Thyroid gland (tissue), 4 donors: ENCODE results near the gene SLC11A2.

Source experiments
- POLR2A ChIP-seq, 2 donors: fragments of 450-650 bp; IDR thresholded peaks; one replicate each; pipeline ENCODE4 v1.6.1; 2017; ENCODE audit warnings: antibody characterized with exemption in 2 of 2, mild to moderate bottlenecking in 2 of 2, moderate library complexity in 1 of 2
- TF ChIP-seq, protein P1 (sequence below), 6 experiments: fragments of 200-600 bp in 3 of 6; fragments of 450-650 bp in 3 of 6; sonication (generic) in 3 of 6; IDR thresholded peaks; one replicate each; pipeline ENCODE4 v1.5.1; 2016 to 2019; ENCODE audit warnings: antibody characterized with exemption in 6 of 6, mild to moderate bottlenecking in 2 of 6, inconsistent platforms in 1 of 6, moderate library complexity in 1 of 6

DNA sequence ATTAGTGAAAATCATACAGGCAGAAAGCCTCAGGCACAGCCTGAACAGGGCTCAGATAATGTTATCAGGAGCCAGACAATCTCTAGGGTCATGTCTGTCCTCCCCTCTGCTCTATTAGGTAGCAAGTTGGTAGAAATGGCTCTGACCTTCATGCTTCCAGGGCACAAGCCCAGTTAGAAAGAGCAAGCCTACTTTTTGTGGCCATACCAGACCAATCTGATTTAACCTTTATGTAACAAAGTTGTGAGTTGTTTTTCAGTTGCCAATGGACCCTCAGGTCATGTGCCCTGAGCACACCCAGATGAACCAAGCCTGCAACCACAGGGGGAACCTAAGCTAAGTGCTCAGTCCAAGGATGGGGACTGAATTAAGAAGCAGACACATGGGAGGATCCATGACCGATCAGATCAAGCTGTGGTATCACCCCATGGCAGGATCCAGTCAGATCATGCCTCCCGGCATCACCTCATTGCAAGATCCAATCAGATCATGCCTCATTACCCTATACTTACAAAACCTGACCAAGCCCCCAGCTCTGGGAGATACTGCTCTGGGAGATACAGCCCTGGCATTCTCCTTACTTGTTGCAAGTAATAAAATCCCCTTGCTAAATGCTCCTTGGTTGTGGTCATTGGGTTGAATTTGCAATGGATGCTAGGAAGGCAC lies 92.6 kb downstream of the SLC11A2 start:
- TF ChIP-seq, protein P1, sequence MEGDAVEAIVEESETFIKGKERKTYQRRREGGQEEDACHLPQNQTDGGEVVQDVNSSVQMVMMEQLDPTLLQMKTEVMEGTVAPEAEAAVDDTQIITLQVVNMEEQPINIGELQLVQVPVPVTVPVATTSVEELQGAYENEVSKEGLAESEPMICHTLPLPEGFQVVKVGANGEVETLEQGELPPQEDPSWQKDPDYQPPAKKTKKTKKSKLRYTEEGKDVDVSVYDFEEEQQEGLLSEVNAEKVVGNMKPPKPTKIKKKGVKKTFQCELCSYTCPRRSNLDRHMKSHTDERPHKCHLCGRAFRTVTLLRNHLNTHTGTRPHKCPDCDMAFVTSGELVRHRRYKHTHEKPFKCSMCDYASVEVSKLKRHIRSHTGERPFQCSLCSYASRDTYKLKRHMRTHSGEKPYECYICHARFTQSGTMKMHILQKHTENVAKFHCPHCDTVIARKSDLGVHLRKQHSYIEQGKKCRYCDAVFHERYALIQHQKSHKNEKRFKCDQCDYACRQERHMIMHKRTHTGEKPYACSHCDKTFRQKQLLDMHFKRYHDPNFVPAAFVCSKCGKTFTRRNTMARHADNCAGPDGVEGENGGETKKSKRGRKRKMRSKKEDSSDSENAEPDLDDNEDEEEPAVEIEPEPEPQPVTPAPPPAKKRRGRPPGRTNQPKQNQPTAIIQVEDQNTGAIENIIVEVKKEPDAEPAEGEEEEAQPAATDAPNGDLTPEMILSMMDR (IDR thresholded peaks at IDR 0.05), result no peak
- TF ChIP-seq POLR2A (IDR thresholded peaks at IDR 0.05), result no peak
